IMR-90 (cell line): ENCODE measurements around the gene EPHB1. TPM values are rescaled to one million over a fixed set of nuclear protein-coding genes. Genes with fewer than 3 reads are reported as not detected.

Experiments used
- ATAC-seq: fragments of 200-7000 bp; cut with Tn5 transposase; 2 replicates; pipeline ENCODE4 v1.9.1; 2020; ENCODE audit warnings: low read depth, mild to moderate bottlenecking, moderate library complexity
- BruUV-seq: library from RNA; stranded (reverse); fragments of 400-500 nt; replicated peaks from 2 replicates; lab custom pipeline; 2021; lab: Mats Ljungman, UMichigan
- CTCF ChIA-PET: fragments of 300-600 bp; formaldehyde crosslinking; extraction: SDS; loops from one replicate; lab custom pipeline; 2021; ENCODE audit warnings: antibody characterized with exemption; lab: Yijun Ruan, JAX
- POLR2A ChIA-PET: fragments of 300-600 bp; sonication (Branson Sonifier 250); formaldehyde crosslinking; loops from one replicate; lab custom pipeline; 2022; ENCODE audit warnings: antibody characterized with exemption; ENCODE audit not compliant: unreplicated experiment; lab: Charles Lee
- DNase-seq: peaks from one replicate; pipeline ENCODE4 v3.0.0; 2013
- H2AFZ ChIP-seq: replicated peaks from 2 replicates; pipeline ENCODE3; 2013; ENCODE audit warnings: low read length, mild to moderate bottlenecking; ENCODE audit not compliant: poor library complexity
- H2AK5ac ChIP-seq: 2 replicates; pipeline ENCODE4 v1.6.1; 2013; ENCODE audit warnings: low read depth, low read length, inconsistent platforms
- H2AK9ac ChIP-seq: replicated peaks from 2 replicates; pipeline ENCODE3; 2013; ENCODE audit warnings: mild to moderate bottlenecking, low read depth, low read length, moderate library complexity; ENCODE audit not compliant: poor library complexity
- H2BK120ac ChIP-seq: 2 replicates; pipeline ENCODE4 v1.6.1; 2013; ENCODE audit warnings: low read depth, low read length, inconsistent platforms
- H2BK15ac ChIP-seq: 3 replicates; pipeline ENCODE4 v1.6.1; 2013; ENCODE audit warnings: low read depth, low read length, inconsistent platforms
- H2BK20ac ChIP-seq: 2 replicates; pipeline ENCODE4 v1.6.1; 2013; ENCODE audit warnings: low read depth, mild to moderate bottlenecking, inconsistent platforms, low read length, moderate library complexity
- H2BK5ac ChIP-seq: 2 replicates; pipeline ENCODE4 v1.6.1; 2013; ENCODE audit warnings: mild to moderate bottlenecking, low read depth, low read length, inconsistent platforms; ENCODE audit not compliant: poor library complexity, severe bottlenecking
- H3K14ac ChIP-seq: replicated peaks from 2 replicates; pipeline ENCODE4 v1.6.1; 2013; ENCODE audit warnings: low read depth, low read length, inconsistent platforms
- H3K18ac ChIP-seq: 2 replicates; pipeline ENCODE4 v1.6.1; 2013; ENCODE audit warnings: low read depth, low read length, control low read depth
- H3K23ac ChIP-seq: 2 replicates; pipeline ENCODE4 v1.6.1; 2013; ENCODE audit warnings: low read depth, low read length, inconsistent platforms
- H3K27ac ChIP-seq: 2 replicates; pipeline ENCODE4 v1.5.1; 2013; ENCODE audit warnings: mild to moderate bottlenecking, control low read depth, low read length; ENCODE audit not compliant: insufficient read depth
- H3K27me3 ChIP-seq: 2 replicates; pipeline ENCODE4 v1.6.1; 2013; ENCODE audit warnings: low read length; ENCODE audit not compliant: control insufficient read depth, insufficient read depth
- H3K36me3 ChIP-seq: 2 replicates; pipeline ENCODE4 v1.6.1; 2013; ENCODE audit warnings: low read length, mixed read lengths; ENCODE audit not compliant: control insufficient read depth, insufficient read depth
- H3K4ac ChIP-seq: 2 replicates; pipeline ENCODE4 v1.6.1; 2013; ENCODE audit warnings: low read depth, low read length, inconsistent platforms
- H3K4me1 ChIP-seq: 2 replicates; pipeline ENCODE4 v1.6.1; 2013; ENCODE audit warnings: low read length, mixed read lengths; ENCODE audit not compliant: control insufficient read depth, insufficient read depth
- H3K4me2 ChIP-seq: 2 replicates; pipeline ENCODE4 v1.6.1; 2013; ENCODE audit warnings: low read depth, mild to moderate bottlenecking, control low read depth, low read length, moderate library complexity
- H3K4me3 ChIP-seq: 2 replicates; pipeline ENCODE4 v1.5.1; 2013; ENCODE audit warnings: low read depth, mild to moderate bottlenecking, control low read depth, low read length, moderate library complexity; ENCODE audit not compliant: insufficient read depth
- H3K56ac ChIP-seq: 2 replicates; pipeline ENCODE4 v1.6.1; 2013; ENCODE audit warnings: low read length, inconsistent platforms; ENCODE audit not compliant: insufficient read depth; ENCODE audit errors: extremely low read depth
- H3K79me1 ChIP-seq, 2 experiments: 2 replicates each; pipeline ENCODE4 v1.6.1; 2013; ENCODE audit warnings: low read length in 2 of 2, inconsistent platforms in 1 of 2, low read depth in 1 of 2
- H3K9ac ChIP-seq: 2 replicates; pipeline ENCODE4 v1.6.1; 2013; ENCODE audit warnings: low read depth, low read length, control low read depth
- H3K9me1 ChIP-seq: 2 replicates; pipeline ENCODE4 v1.6.1; 2013; ENCODE audit warnings: low read length, inconsistent platforms; ENCODE audit not compliant: insufficient read depth
- H3K9me3 ChIP-seq: 2 replicates; pipeline ENCODE4 v1.6.1; 2013; ENCODE audit warnings: low read length; ENCODE audit not compliant: control insufficient read depth, insufficient read depth
- H4K20me1 ChIP-seq: 2 replicates; pipeline ENCODE4 v1.6.1; 2013; ENCODE audit warnings: low read length, inconsistent platforms; ENCODE audit not compliant: insufficient read depth
- H4K5ac ChIP-seq: 2 replicates; pipeline ENCODE4 v1.6.1; 2013; ENCODE audit warnings: mild to moderate bottlenecking, low read depth, low read length, control low read depth
- H4K8ac ChIP-seq, 2 experiments: 2 replicates each; pipeline ENCODE4 v1.6.1; 2013; ENCODE audit warnings: low read depth in 2 of 2, low read length in 2 of 2, control low read depth in 1 of 2, inconsistent platforms in 1 of 2
- H4K91ac ChIP-seq: 2 replicates; pipeline ENCODE4 v1.6.1; 2013; ENCODE audit warnings: low read depth, low read length, inconsistent platforms; ENCODE audit not compliant: insufficient read depth
- BHLHE40 ChIP-seq: fragments of 150-350 bp; IDR thresholded peaks from 2 replicates; pipeline ENCODE4 v1.6.1; 2016; ENCODE audit warnings: mild to moderate bottlenecking, low read depth, low read length
- CEBPB ChIP-seq: IDR thresholded peaks from 2 replicates; pipeline ENCODE4 v1.6.1; 2012; ENCODE audit warnings: low read depth, low read length, improper control_type of control experiment
- CHD1 ChIP-seq: IDR thresholded peaks from 2 replicates; pipeline ENCODE4 v1.6.1; 2012; ENCODE audit warnings: low read depth, low read length, improper control_type of control experiment
- CTCF ChIP-seq: conservative IDR thresholded peaks from 2 replicates; pipeline ENCODE4 v1.5.1; 2012; ENCODE audit warnings: mild to moderate bottlenecking, low read depth, low read length, improper control_type of control experiment
- FOS ChIP-seq: fragments of 150-350 bp; IDR thresholded peaks from 2 replicates; pipeline ENCODE4 v1.6.1; 2016; ENCODE audit warnings: low read depth, low read length
- MAFK ChIP-seq: IDR thresholded peaks from 2 replicates; pipeline ENCODE4 v1.6.1; 2012; ENCODE audit warnings: low read depth, low read length, improper control_type of control experiment
- MAZ ChIP-seq: IDR thresholded peaks from 2 replicates; pipeline ENCODE4 v1.6.1; 2012; ENCODE audit warnings: low read depth, mild to moderate bottlenecking, low read length, improper control_type of control experiment, moderate library complexity, borderline replicate concordance
- MXI1 ChIP-seq: IDR thresholded peaks from 2 replicates; pipeline ENCODE4 v1.6.1; 2012; ENCODE audit warnings: low read depth, mild to moderate bottlenecking, low read length, moderate library complexity, borderline replicate concordance
- NFE2L2 ChIP-seq: fragments of 150-350 bp; IDR thresholded peaks from 2 replicates; pipeline ENCODE4 v1.6.1; 2016; ENCODE audit warnings: low read depth, mild to moderate bottlenecking, low read length
- POLR2A ChIP-seq: IDR thresholded peaks from 2 replicates; pipeline ENCODE4 v1.6.1; 2012; ENCODE audit warnings: mild to moderate bottlenecking, low read depth, low read length
- RAD21 ChIP-seq: IDR thresholded peaks from 2 replicates; pipeline ENCODE4 v1.6.1; 2012; ENCODE audit warnings: low read length, improper control_type of control experiment
- RCOR1 ChIP-seq: IDR thresholded peaks from 2 replicates; pipeline ENCODE4 v1.6.1; 2012; ENCODE audit warnings: mild to moderate bottlenecking, low read length, improper control_type of control experiment; ENCODE audit not compliant: insufficient replicate concordance
- RFX5 ChIP-seq: IDR thresholded peaks from 2 replicates; pipeline ENCODE4 v1.8.0; 2012; ENCODE audit warnings: low read depth, mild to moderate bottlenecking, low read length, moderate library complexity
- SMC3 ChIP-seq: fragments of 150-350 bp; IDR thresholded peaks from 2 replicates; pipeline ENCODE4 v1.6.1; 2016; ENCODE audit warnings: low read depth, mild to moderate bottlenecking, antibody characterized with exemption, low read length, moderate library complexity
- USF2 ChIP-seq: fragments of 150-350 bp; IDR thresholded peaks from 2 replicates; pipeline ENCODE4 v1.6.1; 2017; ENCODE audit warnings: mild to moderate bottlenecking, antibody characterized with exemption, low read length, low read depth
- WGBS, 2 experiments: methylation state at CpG; one replicate each; pipeline versions ENCODE4 v1.1.5 to v1.1.7; 2013; ENCODE audit warnings: missing lambda C conversion rate in 2 of 2; ENCODE audit not compliant: insufficient read length in 1 of 2; ENCODE audit errors: extremely low coverage in 2 of 2; 5-methylcytosine and 5-hydroxymethylcytosine counted together
- dilution Hi-C: fragments of 300-500 bp; cut with HindIII; formaldehyde crosslinking; loops from one replicate; pipeline ENCODE4 v1.14.3; 2018; ENCODE audit warnings: low sequenced_read_pairs; ENCODE audit not compliant: unreplicated experiment
- in situ Hi-C: fragments of 300-500 bp; cut with MboI; formaldehyde crosslinking; loops from 3 replicates; pipeline ENCODE4 v1.14.3; 2019; ENCODE audit warnings: low sequenced_read_pairs, inconsistent platforms, mixed read lengths
- intact Hi-C: fragments of 100-400 bp; cut with micrococcal nuclease; formaldehyde crosslinking; loops from 2 replicates; pipeline ENCODE4 v1.10.0; 2022
- polyA plus RNA-seq, 3 experiments: library from polyadenylated mRNA; depleted of rRNA; stranded (reverse); fragments of >200 nt; gene quantifications; 2 replicates each; pipeline ENCODE4 v1.2.3, GENCODE V29; 2012; ENCODE audit warnings: low replicate concordance in 1 of 3
- total RNA-seq: library from RNA; depleted of rRNA; stranded (reverse); fragments of >200 nt; gene quantifications from 2 replicates; pipeline ENCODE4 v1.2.3, GENCODE V29; 2012
- TF ChIP-seq, protein P1 (sequence below): fragments of 150-350 bp; IDR thresholded peaks from 2 replicates; pipeline ENCODE4 v1.6.1; 2016; ENCODE audit warnings: low read depth, mild to moderate bottlenecking, low read length, moderate library complexity, borderline replicate concordance

EPHB1 gene
- total and polyA plus RNA-seq, 2 of the 4 experiments (the other 2 are of a cell fraction), result 0.17 to 0.36 TPM

DNA sequence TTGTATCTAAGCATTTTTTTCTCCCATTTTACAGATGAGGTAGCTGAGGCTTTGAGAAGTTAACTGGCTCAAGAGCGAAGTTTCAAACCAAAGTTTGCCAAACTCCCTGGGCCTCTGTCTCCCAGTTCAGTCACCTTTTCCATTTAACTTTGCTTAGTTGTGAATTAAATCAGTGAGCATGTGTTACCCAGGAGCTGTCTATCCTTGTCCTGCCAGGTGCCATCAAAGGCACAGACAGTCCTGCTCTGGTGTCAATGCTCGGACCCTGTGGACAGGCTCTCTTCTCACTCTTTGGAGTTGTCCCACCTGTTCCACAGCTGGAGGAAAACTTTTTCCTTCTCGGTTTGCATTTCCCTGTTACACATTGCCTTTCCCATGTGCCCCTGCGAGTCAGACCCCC lies 8.6 kb downstream of the EPHB1 start:
- Histone ChIP-seq H3K9me1 (no peaks in the 10 kb centered on the region), H3K27ac (no peak overlapping the region), H4K5ac (no peak overlapping the region), H2AK5ac (no peak overlapping the region), H3K79me1 (no peaks in the 10 kb centered on the region), H3K4me1 (no peaks in the 10 kb centered on the region), H2BK120ac (no peak overlapping the region), H3K27me3 (peaks cover 8% of the 10 kb centered on the region; the same call in 1 of the 2 replicates), H4K20me1 (no peaks in the 10 kb centered on the region), H3K18ac (no peak overlapping the region), H2BK20ac (no peak overlapping the region), H3K4me3 (no peak overlapping the region), H3K9me3 (no peaks in the 10 kb centered on the region), H3K4ac (no peak overlapping the region), H3K9ac (no peak overlapping the region), H2AFZ (no peak overlapping the region), H3K36me3 (no peaks in the 10 kb centered on the region), H2BK15ac (no peak overlapping the region), H2AK9ac (no peak overlapping the region), H3K56ac (no peak overlapping the region), H3K4me2 (no peak overlapping the region), H4K91ac (no peak overlapping the region), H2BK5ac (no peak overlapping the region), H3K23ac (no peak overlapping the region), H4K8ac (no peak overlapping the region), H3K14ac (no peak overlapping the region)
- in situ Hi-C loops, result no loop called here
- CTCF ChIA-PET, result no interaction called here
- dilution Hi-C loops, result no loop called here
- WGBS, 2 experiments, result 20% methylated on average over 1 of the region's 4 CpGs; no CpG with 5 or more reads in 1 of the 2 experiments
- ATAC-seq, result no peak
- intact Hi-C loops, result no loop called here
- TF ChIP-seq NFE2L2 (no peak), CEBPB (no peak), CTCF (no peak), CHD1 (no peak), BHLHE40 (no peak), FOS (no peak), RCOR1 (no peak), MAFK (no peak), SMC3 (no peak), USF2 (no peak), RAD21 (no peak), POLR2A (no peak), MAZ (no peak), MXI1 (no peak), RFX5 (no peak)
- TF ChIP-seq, protein P1, sequence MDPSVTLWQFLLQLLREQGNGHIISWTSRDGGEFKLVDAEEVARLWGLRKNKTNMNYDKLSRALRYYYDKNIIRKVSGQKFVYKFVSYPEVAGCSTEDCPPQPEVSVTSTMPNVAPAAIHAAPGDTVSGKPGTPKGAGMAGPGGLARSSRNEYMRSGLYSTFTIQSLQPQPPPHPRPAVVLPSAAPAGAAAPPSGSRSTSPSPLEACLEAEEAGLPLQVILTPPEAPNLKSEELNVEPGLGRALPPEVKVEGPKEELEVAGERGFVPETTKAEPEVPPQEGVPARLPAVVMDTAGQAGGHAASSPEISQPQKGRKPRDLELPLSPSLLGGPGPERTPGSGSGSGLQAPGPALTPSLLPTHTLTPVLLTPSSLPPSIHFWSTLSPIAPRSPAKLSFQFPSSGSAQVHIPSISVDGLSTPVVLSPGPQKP, result no peak
- DNase-seq, result no peak
- POLR2A ChIA-PET, result no interaction called here
- no TSS peak for BruUV-seq
